ENCODE results near the gene SNAP23. TPM values are rescaled to one million over a fixed set of nuclear protein-coding genes. Genes with fewer than 3 reads are reported as not detected.
A peak's percentile ranks its signal among the peaks of the same experiment; 100 is the strongest.

SNAP23 gene
- total RNA-seq, 1 experiment from 2014 or later, result 63.2 TPM

DNA sequence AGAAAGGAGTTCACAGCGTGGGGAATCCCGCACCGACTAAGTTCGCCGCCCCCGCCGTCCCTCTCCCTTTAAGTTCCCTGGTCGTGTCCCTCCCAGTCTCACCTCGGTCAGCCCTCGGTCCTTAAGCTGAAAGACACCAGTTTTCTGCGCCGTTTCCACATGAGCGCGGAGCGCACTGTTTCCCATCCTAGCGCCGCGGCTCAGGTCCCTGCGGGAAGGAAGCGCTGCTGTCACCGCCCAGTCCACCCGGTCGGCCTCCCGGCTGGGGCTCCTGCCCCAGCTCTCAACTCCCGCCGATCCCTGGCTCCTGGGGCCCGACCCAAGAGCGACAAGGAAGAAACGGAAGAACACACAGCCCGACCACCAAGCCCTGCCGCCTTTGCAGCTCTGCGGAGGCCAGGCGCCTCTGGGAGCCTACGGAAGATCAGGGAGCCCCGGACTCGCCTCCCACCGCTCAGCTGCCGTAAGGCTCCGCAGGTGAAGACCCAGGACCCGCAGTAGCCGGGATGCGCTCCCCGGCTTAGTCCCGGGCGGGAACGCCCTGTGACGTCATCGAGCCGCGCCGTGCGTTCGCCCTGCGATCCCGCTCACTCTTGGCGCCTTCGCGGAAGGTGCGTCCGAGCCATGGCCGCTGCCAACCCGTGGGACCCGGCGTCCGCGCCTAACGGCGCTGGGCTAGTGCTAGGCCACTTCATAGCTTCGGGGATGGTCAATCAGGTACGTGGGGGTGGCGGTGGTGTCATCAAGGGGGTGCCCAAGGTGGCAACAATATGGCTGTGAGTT is 53.0 kb downstream of the SNAP23 start, which contains the start of the genes HAUS2 and LRRC57:
Gene HAUS2 (plus strand): TSS at position 590 of the 783 bp plus-strand sequence. CDS start 35 bp downstream, at position 625.
Gene LRRC57 (minus strand): TSS at position 545 of the 783 bp plus-strand sequence. CDS start 359 bp downstream, at position 186.
- H3K27me3 ChIP-seq (ENCODE audit: insufficient read depth, low read length), result no peaks in the 10 kb centered on the region
- peak within 1 kb of the TSS; percentile 82 for H3K18ac ChIP-seq (ENCODE audit: insufficient read length, low read depth, low read length)
- Mint-ChIP-seq H3K27me3 (ENCODE audit: low read depth) (no peaks in the 10 kb centered on the region; the same call in 1 of the 2 replicates), H3K9me3 (no peaks in the 10 kb centered on the region), H3K4me1 (peaks cover 15 to 16% of the 10 kb centered on the region in 2 experiments), H3K4me3 (peak within 1 kb of the TSS; percentile 90 to 97), H3K36me3 (ENCODE audit: insufficient read depth in 1 of 3, low read depth in 3 of 3) (peaks cover 0 to 17% (median 4%) of the 10 kb centered on the region in 3 experiments; a peak in 5 of 7 replicates), H3K27ac (peak within 1 kb of the TSS; percentile 90 to 99 (median 98))
- peaks cover 5% of the 10 kb centered on the region; the same call in 1 of the 2 replicates for H3K79me2 ChIP-seq (ENCODE audit: insufficient read depth, low read length)
- no peak within 1 kb of the TSS for H2BK15ac ChIP-seq (ENCODE audit: low read depth, low read length)
- WGBS (ENCODE audit: extremely low coverage, insufficient read length, low lambda C conversion rate), result no CpG with 5 or more reads among the region's 71 CpGs
- no peaks in the 10 kb centered on the region for H3K9me3 ChIP-seq (ENCODE audit: control insufficient read depth, low read depth, low read length)
- no peak within 1 kb of the TSS for H3T11ph ChIP-seq (ENCODE audit: low read length)
- H2AFZ ChIP-seq (ENCODE audit: low read length), result peak within 1 kb of the TSS; percentile 11
- TF ChIP-seq, protein P1, sequence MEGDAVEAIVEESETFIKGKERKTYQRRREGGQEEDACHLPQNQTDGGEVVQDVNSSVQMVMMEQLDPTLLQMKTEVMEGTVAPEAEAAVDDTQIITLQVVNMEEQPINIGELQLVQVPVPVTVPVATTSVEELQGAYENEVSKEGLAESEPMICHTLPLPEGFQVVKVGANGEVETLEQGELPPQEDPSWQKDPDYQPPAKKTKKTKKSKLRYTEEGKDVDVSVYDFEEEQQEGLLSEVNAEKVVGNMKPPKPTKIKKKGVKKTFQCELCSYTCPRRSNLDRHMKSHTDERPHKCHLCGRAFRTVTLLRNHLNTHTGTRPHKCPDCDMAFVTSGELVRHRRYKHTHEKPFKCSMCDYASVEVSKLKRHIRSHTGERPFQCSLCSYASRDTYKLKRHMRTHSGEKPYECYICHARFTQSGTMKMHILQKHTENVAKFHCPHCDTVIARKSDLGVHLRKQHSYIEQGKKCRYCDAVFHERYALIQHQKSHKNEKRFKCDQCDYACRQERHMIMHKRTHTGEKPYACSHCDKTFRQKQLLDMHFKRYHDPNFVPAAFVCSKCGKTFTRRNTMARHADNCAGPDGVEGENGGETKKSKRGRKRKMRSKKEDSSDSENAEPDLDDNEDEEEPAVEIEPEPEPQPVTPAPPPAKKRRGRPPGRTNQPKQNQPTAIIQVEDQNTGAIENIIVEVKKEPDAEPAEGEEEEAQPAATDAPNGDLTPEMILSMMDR (conservative IDR thresholded peaks at IDR 0.05), result no peak
- no peak within 1 kb of the TSS for H4K8ac ChIP-seq (replicated peaks; ENCODE audit: insufficient read length, low read depth, low read length)
- H3K27ac ChIP-seq (ENCODE audit: insufficient read length, low read depth, low read length), result no peak within 1 kb of the TSS
- no peak within 1 kb of the TSS for H3K23ac ChIP-seq (ENCODE audit: insufficient read length, low read depth, low read length)
- H2BK5ac ChIP-seq (ENCODE audit: insufficient read length, low read length), result peak within 1 kb of the TSS; percentile 24
- H3K9ac ChIP-seq (ENCODE audit: extremely low read depth, insufficient read length, low read length), result peak within 1 kb of the TSS; percentile 89
- H3K79me1 ChIP-seq (ENCODE audit: insufficient read depth, low read depth, low read length, poor library complexity, severe bottlenecking), result no peaks in the 10 kb centered on the region
- H3K4ac ChIP-seq (ENCODE audit: low read depth, low read length), result no peak within 1 kb of the TSS
- H3K56ac ChIP-seq (ENCODE audit: insufficient read length, low read depth, low read length), result no peak within 1 kb of the TSS
- peaks cover 5% of the 10 kb centered on the region for H3K23me2 ChIP-seq (ENCODE audit: insufficient read length, low read depth, low read length, poor library complexity, severe bottlenecking)
- peak within 1 kb of the TSS; percentile 95 for H3K4me2 ChIP-seq (ENCODE audit: insufficient read depth, insufficient read length, low read length)
- no peak within 1 kb of the TSS for H2BK20ac ChIP-seq (ENCODE audit: low read depth, low read length, poor library complexity, severe bottlenecking)
- H2AK5ac ChIP-seq (ENCODE audit: insufficient read length, low read length), result no peak within 1 kb of the TSS
- H2BK12ac ChIP-seq (ENCODE audit: insufficient read length, low read depth, low read length), result no peak within 1 kb of the TSS
- H4K20me1 ChIP-seq (ENCODE audit: control insufficient read depth, insufficient read depth, insufficient read length), result no peaks in the 10 kb centered on the region
- no peaks in the 10 kb centered on the region for H3K4me1 ChIP-seq (ENCODE audit: insufficient read depth, low read length)
- peak within 1 kb of the TSS; percentile 65 for H4K5ac ChIP-seq (ENCODE audit: insufficient read length, low read depth, low read length)
- DNase-seq, result peak; percentile 92
- H2BK120ac ChIP-seq (ENCODE audit: low read depth, low read length, poor library complexity, severe bottlenecking), result no peak within 1 kb of the TSS
- H3K14ac ChIP-seq (ENCODE audit: insufficient read depth, low read length), result peak within 1 kb of the TSS; percentile 98; the same call in 1 of the 2 replicates
- no peak within 1 kb of the TSS for H4K91ac ChIP-seq (ENCODE audit: insufficient read length, low read depth, low read length)
